GM23248 (cell line): ENCODE data around the gene PPP2R2B. TPM values are rescaled to one million over a fixed set of nuclear protein-coding genes. Genes with fewer than 3 reads are reported as not detected.

ENCODE experiments used
- DNase-seq: peaks from one replicate; pipeline ENCODE4 v3.0.0-alpha.2; 2015
- H2AFZ ChIP-seq: fragments of 200-600 bp; sonication (generic); 2 replicates; pipeline ENCODE4 v1.6.1; 2016; ENCODE audit warnings: antibody characterized with exemption
- H3F3A ChIP-seq: fragments of 200-600 bp; sonication (generic); 2 replicates; pipeline ENCODE4 v1.6.1; 2016; ENCODE audit warnings: mild to moderate bottlenecking, antibody characterized with exemption, mixed run types; ENCODE audit not compliant: insufficient read depth
- H3K27ac ChIP-seq: fragments of 200-600 bp; sonication (generic); 2 replicates; pipeline ENCODE4 v1.5.1; 2016; ENCODE audit warnings: mild to moderate bottlenecking
- H3K27me3 ChIP-seq: fragments of 200-600 bp; sonication (generic); replicated peaks from 2 replicates; pipeline ENCODE4 v1.6.1; 2016; ENCODE audit warnings: mild to moderate bottlenecking; ENCODE audit not compliant: insufficient read depth
- H3K36me3 ChIP-seq: fragments of 200-600 bp; sonication (generic); 2 replicates; pipeline ENCODE4 v1.6.1; 2016; ENCODE audit warnings: low read depth, mild to moderate bottlenecking
- H3K4me1 ChIP-seq: fragments of 200-600 bp; sonication (generic); 2 replicates; pipeline ENCODE4 v1.6.1; 2016; ENCODE audit warnings: mild to moderate bottlenecking; ENCODE audit not compliant: insufficient read depth
- H3K4me2 ChIP-seq: fragments of 200-600 bp; sonication (generic); one replicate; pipeline ENCODE4 v1.6.1; 2016; ENCODE audit warnings: mild to moderate bottlenecking; ENCODE audit not compliant: unreplicated experiment
- H3K4me3 ChIP-seq: fragments of 200-600 bp; sonication (generic); 2 replicates; pipeline ENCODE4 v1.5.1; 2016; ENCODE audit warnings: mild to moderate bottlenecking
- H3K79me2 ChIP-seq: fragments of 200-600 bp; sonication (generic); 2 replicates; pipeline ENCODE4 v1.6.1; 2016; ENCODE audit warnings: mild to moderate bottlenecking; ENCODE audit not compliant: insufficient read depth
- H3K9ac ChIP-seq: fragments of 200-600 bp; sonication (generic); 2 replicates; pipeline ENCODE4 v1.6.1; 2016; ENCODE audit warnings: mild to moderate bottlenecking
- H3K9me2 ChIP-seq: fragments of 200-600 bp; sonication (generic); 2 replicates; pipeline ENCODE4 v1.6.1; 2016; ENCODE audit warnings: mixed run types, mild to moderate bottlenecking, moderate library complexity; ENCODE audit not compliant: insufficient read depth
- H3K9me3 ChIP-seq: fragments of 200-600 bp; sonication (generic); one replicate; pipeline ENCODE4 v1.6.1; 2017; ENCODE audit warnings: low read depth
- H4K20me1 ChIP-seq: fragments of 200-600 bp; sonication (generic); 2 replicates; pipeline ENCODE4 v1.6.0; 2016; ENCODE audit not compliant: insufficient read depth
- EZH2 ChIP-seq: fragments of 200-600 bp; sonication (generic); IDR thresholded peaks from 2 replicates; pipeline ENCODE4 v1.6.1; 2018; ENCODE audit warnings: antibody characterized with exemption, mild to moderate bottlenecking; ENCODE audit not compliant: insufficient read depth, poor library complexity, severe bottlenecking
- EZH2phosphoT487 ChIP-seq: fragments of 200-600 bp; sonication (generic); IDR thresholded peaks from 2 replicates; pipeline ENCODE4 v1.6.1; 2018; ENCODE audit warnings: antibody characterized with exemption, moderate library complexity, mild to moderate bottlenecking, low read depth; ENCODE audit not compliant: insufficient read depth
- WGBS, 2 experiments: methylation state at CpG; one replicate each; pipeline ENCODE4 v1.1.6; 2015 to 2017; ENCODE audit warnings: low lambda C conversion rate in 2 of 2, low coverage in 1 of 2; ENCODE audit errors: missing lambda C conversion rate in 2 of 2; 5-methylcytosine and 5-hydroxymethylcytosine counted together
- in situ Hi-C: fragments of 300-500 bp; cut with MboI; formaldehyde crosslinking; loops from 2 replicates; pipeline ENCODE4 v1.15.0; 2020
- polyA plus RNA-seq: library from polyadenylated mRNA; unstranded; fragments of >200 nt; fragmentation: Nextera tagmentation; extraction: Ambion mirVana; gene quantifications from 2 replicates; pipeline ENCODE4 v1.2.1, GENCODE V29; 2016
- total RNA-seq: library from RNA; depleted of rRNA; stranded (reverse); fragments of >200 nt; shearing (Covaris generic); gene quantifications from 2 replicates; pipeline ENCODE4 v1.2.3, GENCODE V29; 2014

The PPP2R2B gene
- total and polyA plus RNA-seq, 2 experiments from 2014 or later, result 0.11 to 0.28 TPM

- Histone ChIP-seq H3K27me3 (no peaks in the 10 kb centered on the region), H4K20me1 (no peaks in the 10 kb centered on the region), H3K4me1 (0 out of 2 replicates have a peak, but pooled peaks cover 3% of the 10 kb centered on the region), H3K4me2 (no peak overlapping the region), H3K36me3 (no peaks in the 10 kb centered on the region), H3K27ac (no peak overlapping the region), H3K9me3 (no peaks in the 10 kb centered on the region), H3K79me2 (no peaks in the 10 kb centered on the region), H3K4me3 (no peak overlapping the region), H2AFZ (no peak overlapping the region), H3F3A (no peaks in the 10 kb centered on the region), H3K9me2 (no peaks in the 10 kb centered on the region), H3K9ac (no peak overlapping the region)
- TF ChIP-seq EZH2phosphoT487 (no peak), EZH2 (no peak)
- DNase-seq, result no peak
- 22 to 23% methylated on average over 2 of the region's 2 CpGs for WGBS, 2 experiments
- in situ Hi-C loops, result no loop called here
Observed at GRCh38 chr5:146770546-146770945, 108.0 kb downstream of the PPP2R2B start.

GRCh38 chr5:146767534-146767933 is 111.0 kb downstream of the PPP2R2B start:
- Histone ChIP-seq H3K79me2 (no peaks in the 10 kb centered on the region), H3K9ac (no peak overlapping the region), H3K27me3 (no peaks in the 10 kb centered on the region), H3F3A (no peaks in the 10 kb centered on the region), H3K4me1 (0 out of 2 replicates have a peak, but pooled peaks cover 8% of the 10 kb centered on the region), H3K9me2 (no peaks in the 10 kb centered on the region), H2AFZ (no peak overlapping the region), H3K27ac (no peak overlapping the region), H4K20me1 (no peaks in the 10 kb centered on the region), H3K4me2 (no peak overlapping the region), H3K36me3 (no peaks in the 10 kb centered on the region), H3K4me3 (no peak overlapping the region), H3K9me3 (no peaks in the 10 kb centered on the region)
- WGBS, 2 experiments, result 56 to 68% methylated on average over 3 of the region's 3 CpGs
- TF ChIP-seq EZH2 (no peak), EZH2phosphoT487 (no peak)
- no peak for DNase-seq
- in situ Hi-C loops, result no loop called here

GRCh38 chr5:146766013-146766412 is 112.5 kb downstream of the PPP2R2B start:
- H3K36me3 ChIP-seq, result no peaks in the 10 kb centered on the region
- no peaks in the 10 kb centered on the region for H3F3A ChIP-seq
- no peaks in the 10 kb centered on the region for H3K79me2 ChIP-seq
- 0 out of 2 replicates have a peak, but pooled peaks cover 8% of the 10 kb centered on the region for H3K4me1 ChIP-seq
- no peaks in the 10 kb centered on the region for H3K9me3 ChIP-seq
- 20 to 30% methylated on average over 1 of the region's 1 CpG for WGBS, 2 experiments
- no peaks in the 10 kb centered on the region for H3K27me3 ChIP-seq
- peak; percentile 3 for DNase-seq
- TF ChIP-seq EZH2phosphoT487 (no peak), EZH2 (no peak)
- in situ Hi-C loops, result no loop called here
- no peak overlapping the region for H3K4me2 ChIP-seq
- H4K20me1 ChIP-seq, result no peaks in the 10 kb centered on the region
- H3K9me2 ChIP-seq, result no peaks in the 10 kb centered on the region
- H3K4me3 ChIP-seq, result no peak overlapping the region
- no peak overlapping the region for H3K9ac ChIP-seq
- no peak overlapping the region for H2AFZ ChIP-seq
- no peak overlapping the region for H3K27ac ChIP-seq

GRCh38 chr5:146765089-146765832 is 113.3 kb downstream of the PPP2R2B start:
- no peaks in the 10 kb centered on the region for H3K36me3 ChIP-seq
- H4K20me1 ChIP-seq, result no peaks in the 10 kb centered on the region
- in situ Hi-C loops, result no loop called here
- TF ChIP-seq EZH2 (no peak), EZH2phosphoT487 (no peak)
- H3K27me3 ChIP-seq, result no peaks in the 10 kb centered on the region
- H3F3A ChIP-seq, result no peaks in the 10 kb centered on the region
- DNase-seq, result peak; percentile 8
- H3K9ac ChIP-seq, result no peak overlapping the region
- no peak overlapping the region for H3K27ac ChIP-seq
- H3K9me3 ChIP-seq, result no peaks in the 10 kb centered on the region
- no peaks in the 10 kb centered on the region for H3K79me2 ChIP-seq
- no peak overlapping the region for H2AFZ ChIP-seq
- no peak overlapping the region for H3K4me2 ChIP-seq
- H3K4me3 ChIP-seq, result no peak overlapping the region
- H3K4me1 ChIP-seq, result 0 out of 2 replicates have a peak, but pooled peaks cover 8% of the 10 kb centered on the region
- no peaks in the 10 kb centered on the region for H3K9me2 ChIP-seq
- WGBS, 2 experiments, result 27 to 35% methylated on average over 2 of the region's 2 CpGs
